ENCODE data around the gene RER1.

RER1 gene

GRCh38 chr1:2391041-2391930, at the start of gene RER1, which contains the start of gene MORN1:
TSS of gene RER1 (plus strand) at chr1:2391841. CDS start at chr1:2395791, 3,950 bp downstream.
TSS of gene MORN1 (minus strand) at chr1:2391554. CDS start at chr1:2391533, 21 bp downstream.
- FAIRE-seq: peak; percentile 76

DNA sequence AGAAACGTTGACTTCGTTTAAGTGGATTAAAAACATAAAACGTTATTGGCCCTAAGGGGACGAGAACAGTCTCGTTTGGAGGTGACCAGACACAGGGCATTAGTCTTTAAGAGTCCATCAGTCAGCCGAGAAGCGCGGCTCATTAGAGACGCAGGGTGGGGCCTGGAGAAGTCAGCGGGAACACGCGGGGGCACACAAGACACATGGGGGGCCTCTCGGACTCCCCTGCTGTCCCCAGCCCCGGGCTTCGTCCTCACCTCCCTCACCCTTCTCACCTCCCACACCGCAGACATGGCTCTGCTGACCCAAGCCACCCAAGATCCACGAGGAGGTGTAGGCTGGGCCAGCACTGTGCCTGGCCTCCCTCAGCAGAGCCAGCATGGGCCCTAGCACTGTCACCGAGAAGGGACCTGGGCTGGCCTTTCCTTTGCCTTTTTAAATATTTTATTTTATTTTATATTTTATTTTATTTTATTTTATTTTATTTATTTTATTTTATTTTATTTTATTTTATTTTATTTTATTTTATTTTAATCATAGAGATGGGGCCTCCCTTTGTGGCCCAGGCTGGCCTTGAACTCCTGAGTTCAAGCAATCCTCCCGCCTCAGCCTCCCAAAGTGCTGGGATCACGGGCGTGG, 49.1 kb upstream of the RER1 start:
- FAIRE-seq: no peak

GRCh38 chr1:2343023-2343935, 48.4 kb upstream of the RER1 start:
- FAIRE-seq: no peak

- FAIRE-seq: no peak
These were observed 47.4 kb upstream of the RER1 start for GRCh38 chr1:2344121-2344681.

- no peak for FAIRE-seq
These were observed 46.8 kb upstream of the RER1 start for GRCh38 chr1:2344744-2345296.

GRCh38 chr1:2345297-2346075, 46.2 kb upstream of the RER1 start:
- FAIRE-seq: no peak

- no peak for FAIRE-seq
These were observed 44.8 kb upstream of the RER1 start for GRCh38 chr1:2346691-2347408.

GRCh38 chr1:2347409-2347785, 44.2 kb upstream of the RER1 start:
- no peak for FAIRE-seq

DNA sequence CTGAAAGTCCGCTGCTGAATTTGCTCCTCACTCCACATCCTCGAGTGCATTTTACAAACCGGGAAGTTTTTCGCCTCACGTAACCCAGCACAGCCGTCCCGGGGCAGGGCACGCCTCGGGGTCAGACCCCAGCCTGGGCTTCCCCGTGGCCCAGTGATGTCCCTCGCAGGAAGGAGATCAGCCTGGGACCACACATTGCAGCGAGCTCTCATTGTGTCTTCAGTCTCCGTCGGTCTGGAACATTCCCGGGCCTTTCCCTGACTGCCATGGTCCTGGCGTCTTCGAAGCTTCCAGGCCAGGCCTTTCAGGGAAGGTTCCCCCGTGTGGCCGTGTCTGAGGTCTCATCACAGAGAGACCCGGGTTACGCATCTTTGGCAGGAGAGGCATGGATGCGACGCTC, 43.7 kb upstream of the RER1 start:
- no peak for FAIRE-seq

DNA sequence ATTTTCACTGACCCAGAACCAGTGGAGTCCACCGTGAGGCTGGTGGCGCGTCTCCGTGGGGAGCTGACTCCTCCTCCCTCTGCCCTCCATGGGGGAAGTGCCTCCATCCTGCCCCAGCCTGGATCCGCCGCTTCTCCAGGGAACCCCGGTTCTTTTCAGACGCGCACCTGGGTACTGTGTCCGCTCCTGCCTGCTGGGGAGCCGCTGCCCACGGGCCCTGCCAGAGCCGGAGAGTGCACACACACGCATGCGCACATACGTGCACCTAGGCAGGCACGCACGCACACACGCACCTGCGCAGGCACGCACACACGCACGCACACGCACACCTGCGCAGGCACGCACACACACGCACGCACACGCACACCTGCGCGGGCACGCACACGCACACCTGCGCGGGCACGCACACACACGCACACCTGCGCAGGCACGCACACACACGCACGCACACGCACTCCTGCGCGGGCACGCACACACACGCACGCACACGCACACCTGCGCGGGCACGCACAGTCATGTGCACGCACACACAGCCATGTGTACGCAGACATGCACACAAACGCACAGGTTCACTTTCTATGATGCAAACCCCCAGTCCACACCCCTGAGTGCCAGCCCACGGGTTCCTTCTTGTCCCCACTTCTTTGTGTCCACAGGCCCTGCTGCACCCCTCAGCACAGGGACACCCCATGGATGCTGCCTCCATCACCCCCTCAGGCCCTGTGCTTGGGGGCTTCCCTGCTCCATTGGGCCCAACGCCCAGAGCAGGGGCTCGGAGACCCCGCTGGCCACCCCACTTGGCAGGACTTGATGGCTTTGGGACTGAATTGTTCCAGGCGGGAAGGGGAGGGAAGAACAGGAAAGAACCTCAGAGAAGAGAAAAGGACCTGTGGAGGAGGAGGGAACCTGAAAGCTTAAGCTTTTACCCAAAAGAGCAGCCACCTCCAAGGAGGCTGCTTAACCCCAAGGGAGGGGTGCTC, 43.0 kb upstream of the RER1 start:
- no peak for FAIRE-seq

GRCh38 chr1:2349806-2350205, 41.8 kb upstream of the RER1 start:
- FAIRE-seq: no peak

GRCh38 chr1:2350501-2350900, 41.1 kb upstream of the RER1 start:
- no peak for FAIRE-seq

DNA sequence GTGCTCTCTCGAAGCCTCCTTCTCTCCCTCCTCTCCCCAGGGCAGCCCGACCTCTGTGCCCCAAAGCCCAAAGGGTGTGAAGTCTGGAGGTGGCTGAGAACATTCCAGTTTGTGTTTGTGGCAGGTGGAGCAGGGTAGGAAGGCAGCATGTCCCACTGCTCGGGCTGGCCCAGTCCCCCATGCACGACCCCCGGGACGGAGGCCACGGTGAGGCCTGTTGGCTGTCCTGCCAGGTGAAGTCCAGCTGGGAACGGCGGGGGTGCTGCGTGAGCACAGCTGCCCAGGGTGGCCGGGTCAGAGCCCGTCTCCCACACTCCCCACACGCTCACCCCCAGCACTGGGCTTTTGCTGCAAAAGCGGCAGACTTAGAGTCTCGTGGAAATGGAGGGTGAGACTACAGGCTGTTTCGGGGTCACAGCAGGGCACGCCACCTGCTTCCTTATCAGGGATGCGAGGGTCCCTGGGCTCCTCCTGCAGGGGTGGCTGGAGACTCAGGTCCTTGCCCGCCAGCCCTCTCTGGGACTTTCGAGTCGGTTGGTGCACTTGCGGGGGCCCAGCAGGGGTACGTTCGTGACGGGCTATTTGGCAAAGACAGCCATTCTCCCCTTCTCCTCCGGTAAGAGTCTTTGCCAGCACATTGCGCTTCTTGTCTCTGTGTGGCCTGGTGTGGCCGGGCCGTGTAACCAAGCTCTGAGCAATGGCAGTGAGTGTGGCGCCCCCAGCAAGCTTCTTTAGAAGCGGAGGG, 40.6 kb upstream of the RER1 start:
- FAIRE-seq: no peak

- no peak for FAIRE-seq
These were observed 39.9 kb upstream of the RER1 start for GRCh38 chr1:2351723-2352122.

GRCh38 chr1:2352341-2352896, 39.2 kb upstream of the RER1 start:
- no peak for FAIRE-seq

DNA sequence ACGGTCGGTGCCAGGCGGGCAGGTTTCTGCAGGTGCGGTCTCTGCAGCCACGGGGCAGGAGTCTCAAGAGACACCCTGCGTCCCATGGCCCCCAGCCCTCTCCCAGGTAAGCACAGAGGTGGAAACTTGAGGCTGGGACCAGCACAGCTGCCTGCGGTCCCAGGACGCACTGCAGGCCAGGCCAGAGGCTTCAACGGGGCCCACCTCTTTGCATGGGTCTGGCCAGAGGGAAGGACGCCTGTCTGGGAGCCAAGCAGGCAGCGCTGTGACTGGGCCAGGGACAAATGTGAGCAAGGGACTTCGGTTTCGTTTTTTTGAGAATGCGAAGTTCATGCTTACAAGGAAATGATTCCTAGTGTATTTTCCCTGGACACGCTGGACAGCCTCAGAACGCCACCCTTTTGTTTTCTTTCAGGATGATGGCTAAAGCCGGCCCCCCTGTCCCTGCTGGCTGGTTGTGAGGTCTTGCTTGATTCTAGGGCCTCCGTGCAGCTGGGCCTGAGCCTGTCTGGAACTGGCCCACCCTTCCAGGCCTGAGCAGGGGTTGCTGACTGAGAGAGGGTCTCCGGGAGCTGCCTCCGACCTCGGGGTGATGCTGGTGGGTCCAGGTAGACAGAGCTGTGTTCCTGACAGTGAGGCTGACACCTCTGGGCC, 38.6 kb upstream of the RER1 start:
- FAIRE-seq: no peak

DNA sequence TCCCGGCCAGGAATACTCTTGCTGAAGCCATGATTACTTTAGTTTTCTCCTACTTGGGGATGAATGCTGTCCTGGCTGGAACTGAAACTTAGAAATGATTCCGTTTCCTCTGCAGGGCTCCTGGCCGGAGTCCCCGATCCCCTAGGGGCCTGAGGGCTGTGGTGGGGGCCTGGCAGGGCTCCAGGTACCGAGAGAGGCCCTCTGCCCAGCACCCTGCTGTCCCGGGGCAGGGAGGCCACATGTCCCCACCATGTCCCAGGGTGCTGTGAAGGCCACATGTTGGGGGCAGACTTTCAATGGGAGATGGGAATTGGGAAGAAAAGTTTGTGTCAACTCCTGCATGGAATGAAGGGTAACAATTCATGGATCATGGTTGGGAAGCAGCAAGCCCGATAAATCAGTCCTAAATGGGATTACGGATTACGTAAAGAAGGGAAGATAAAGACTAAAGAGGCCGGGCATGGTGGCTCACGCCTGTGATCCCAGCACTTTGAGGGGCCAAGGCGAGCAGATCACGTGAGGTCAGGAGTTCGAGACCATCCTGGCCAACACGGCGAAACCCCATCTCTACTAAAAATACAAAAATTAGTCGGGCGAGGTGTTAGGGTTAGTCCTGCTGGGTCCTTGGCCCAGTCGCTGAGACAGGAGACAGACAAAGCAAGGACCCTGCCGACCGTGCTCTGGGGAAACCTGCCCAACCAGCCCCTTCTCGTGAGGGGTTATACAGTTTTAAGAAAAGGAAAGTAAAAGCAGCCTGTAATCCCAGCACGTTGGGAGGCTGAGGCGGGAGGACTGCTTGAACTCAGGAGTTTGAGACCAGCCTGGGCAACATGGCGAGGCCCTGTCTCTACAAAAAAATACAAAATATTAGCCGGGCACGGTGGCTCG, 37.8 kb upstream of the RER1 start:
- FAIRE-seq: no peak

All from colon (tissue), 2 donors.